GM18507 (cell line): ENCODE data around the gene NEDD9.
A peak's percentile ranks its signal among the peaks of the same experiment; 100 is the strongest.

Experiments used
- DNase-seq: peaks from one replicate; pipeline ENCODE4 v3.0.0; 2011; ENCODE audit warnings: low read depth; ENCODE audit not compliant: insufficient read length; ENCODE audit errors: extremely low spot score
- FAIRE-seq: peaks from 2 replicates; lab custom pipeline; 2011; peaks lifted over from hg19 to GRCh38; lab: Jason Lieb, UNC

NEDD9 gene

DNA sequence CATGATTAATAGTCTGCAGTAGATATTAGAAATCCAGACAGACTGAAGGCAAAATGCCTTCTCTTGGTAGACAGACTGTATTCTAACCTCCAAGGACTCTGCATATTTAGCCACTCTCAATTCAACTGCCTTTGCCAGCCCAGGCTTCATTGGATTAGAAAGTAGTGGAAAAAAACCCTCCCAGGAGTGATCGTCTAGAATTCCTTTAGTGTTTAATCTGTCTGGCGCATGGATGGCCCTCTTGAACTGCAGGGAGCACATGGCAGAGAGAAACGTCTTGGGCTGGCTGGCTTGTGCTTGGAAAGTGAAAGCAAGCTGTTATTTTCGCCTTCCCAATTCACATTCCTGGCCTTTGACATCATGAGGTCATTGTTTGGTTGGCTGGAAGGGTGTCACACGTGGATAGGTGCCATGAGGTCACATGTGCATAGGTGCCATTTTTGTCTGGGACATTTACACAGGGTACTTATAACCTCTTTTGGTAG lies 30.9 kb upstream of the NEDD9 start:
- DNase-seq (no peak), FAIRE-seq (no peak)

- no peak for FAIRE-seq
- no peak for DNase-seq
Measured at GRCh38 chr6:11262242-11262641, 29.8 kb upstream of the NEDD9 start.

GRCh38 chr6:11260249-11261038 lies 28.0 kb upstream of the NEDD9 start:
- DNase-seq (no peak), FAIRE-seq (peak; percentile 15)

- DNase-seq (no peak), FAIRE-seq (peak; percentile 71)
Measured at GRCh38 chr6:11258260-11259237, 26.1 kb upstream of the NEDD9 start.

- DNase-seq = no peak
- FAIRE-seq = no peak
Measured at GRCh38 chr6:11255610-11256009, 23.1 kb upstream of the NEDD9 start.

DNA sequence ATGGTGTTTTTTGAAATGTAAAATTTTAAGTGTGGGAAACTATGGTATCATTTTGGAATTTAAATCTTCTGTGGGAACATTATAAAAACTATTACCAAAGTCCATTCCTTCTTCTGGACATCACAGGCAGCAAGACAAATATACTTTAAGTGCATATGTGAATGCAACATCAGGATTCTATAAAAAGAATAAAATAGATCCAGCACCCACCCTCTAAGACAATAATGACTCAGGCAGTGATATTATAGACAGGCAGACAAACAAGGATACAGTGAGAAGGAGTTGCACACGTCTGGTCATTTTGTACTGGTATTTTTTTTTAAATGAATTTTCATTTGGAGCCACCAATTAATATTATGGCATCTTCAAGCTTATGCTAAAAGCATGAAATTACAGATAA lies 21.1 kb upstream of the NEDD9 start:
- DNase-seq (no peak), FAIRE-seq (no peak)

DNA sequence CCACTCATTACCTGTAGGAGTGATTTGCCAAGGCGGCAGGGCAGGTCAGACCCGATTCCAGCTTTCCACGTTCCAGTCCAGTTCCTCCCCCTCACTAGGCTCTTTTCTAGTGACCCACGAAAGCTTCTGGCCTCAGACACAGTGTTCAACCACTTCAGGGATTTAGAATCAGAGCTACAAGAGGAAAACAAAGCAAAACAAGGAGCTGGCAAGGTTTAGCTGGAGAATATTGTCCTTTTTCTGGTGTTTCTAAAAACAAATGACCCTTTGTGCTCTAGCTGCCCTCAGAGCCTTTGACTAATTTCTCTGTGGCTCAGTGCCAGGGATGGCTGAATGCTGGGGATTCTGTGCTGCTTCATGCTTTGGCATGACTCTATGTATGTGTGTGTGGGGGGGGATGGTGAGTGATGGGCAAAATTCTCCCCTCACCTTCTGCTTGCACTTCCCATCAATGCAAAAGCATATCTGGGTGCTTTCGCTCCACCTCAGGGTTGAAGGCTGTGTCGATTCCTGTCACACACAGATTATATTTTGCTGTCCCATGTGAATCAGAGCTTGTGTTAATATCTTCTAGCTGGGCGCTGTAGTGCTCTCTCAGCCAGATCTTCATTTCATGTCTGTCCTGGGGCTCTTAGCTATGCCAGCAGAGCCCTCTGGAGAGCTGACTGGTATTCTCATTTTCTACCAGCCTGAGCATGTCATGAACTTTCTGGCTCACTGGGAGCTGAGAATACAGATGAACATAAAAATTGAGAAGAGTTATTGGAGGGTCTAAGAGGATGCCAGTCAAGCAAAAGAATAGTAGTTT lies 19.3 kb upstream of the NEDD9 start:
- FAIRE-seq = no peak
- DNase-seq = no peak

DNA sequence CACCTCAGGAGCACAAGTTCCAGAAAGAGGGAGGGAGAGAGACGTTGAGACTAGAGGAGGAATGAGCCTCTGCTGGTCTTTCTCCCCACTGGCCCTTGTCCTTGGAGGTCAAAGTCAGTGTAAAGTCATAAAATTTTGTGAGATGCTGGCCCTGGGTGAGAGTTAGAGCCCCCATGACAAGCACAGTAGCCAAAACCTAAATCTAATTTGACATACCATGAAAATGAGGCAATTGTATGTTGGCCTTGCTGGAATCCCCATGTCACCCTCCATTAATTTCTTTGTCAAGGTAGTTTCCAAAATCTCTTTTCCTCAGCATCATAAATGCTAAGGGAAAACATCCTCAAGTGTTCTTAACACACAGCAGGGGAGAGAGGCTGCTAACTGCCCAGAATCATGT lies 17.6 kb upstream of the NEDD9 start:
- DNase-seq (no peak), FAIRE-seq (no peak)

DNA sequence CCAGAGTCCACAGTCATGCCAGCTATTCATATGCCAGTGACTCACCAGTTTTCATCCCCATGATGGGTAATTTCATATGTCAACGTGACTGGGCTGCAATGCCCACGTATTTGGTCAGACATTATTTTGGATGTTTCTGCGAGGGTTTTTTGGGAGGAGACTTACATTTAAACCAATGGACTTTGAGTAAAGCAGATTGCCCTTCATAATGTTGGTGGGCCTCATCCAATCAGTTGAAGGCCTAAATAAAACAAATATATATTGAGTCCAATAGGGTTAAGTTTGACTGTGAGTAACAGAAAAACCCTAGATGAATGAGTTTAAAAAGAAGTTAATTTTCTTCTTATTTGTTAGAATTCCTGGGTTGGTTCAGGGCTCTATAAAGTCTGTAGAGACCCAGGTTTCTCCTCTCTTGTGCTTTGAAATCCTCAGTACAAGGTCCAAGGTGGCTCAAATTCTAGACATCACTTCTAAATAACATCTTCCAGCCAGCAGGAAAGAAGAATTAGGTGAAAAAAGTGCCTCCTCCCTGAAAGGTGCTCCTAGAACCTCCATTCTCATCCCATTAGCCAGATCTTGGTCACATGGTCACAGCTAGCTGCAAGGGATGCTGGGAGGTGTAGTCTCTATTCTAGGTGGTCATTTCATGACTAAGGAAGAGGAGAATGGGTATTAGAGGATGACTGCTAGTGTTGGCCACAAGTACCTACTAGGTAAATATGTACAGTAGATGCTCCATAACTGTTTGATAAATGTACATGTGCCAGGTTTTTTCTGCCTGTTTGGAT lies 16.7 kb upstream of the NEDD9 start:
- FAIRE-seq (no peak), DNase-seq (no peak)

DNA sequence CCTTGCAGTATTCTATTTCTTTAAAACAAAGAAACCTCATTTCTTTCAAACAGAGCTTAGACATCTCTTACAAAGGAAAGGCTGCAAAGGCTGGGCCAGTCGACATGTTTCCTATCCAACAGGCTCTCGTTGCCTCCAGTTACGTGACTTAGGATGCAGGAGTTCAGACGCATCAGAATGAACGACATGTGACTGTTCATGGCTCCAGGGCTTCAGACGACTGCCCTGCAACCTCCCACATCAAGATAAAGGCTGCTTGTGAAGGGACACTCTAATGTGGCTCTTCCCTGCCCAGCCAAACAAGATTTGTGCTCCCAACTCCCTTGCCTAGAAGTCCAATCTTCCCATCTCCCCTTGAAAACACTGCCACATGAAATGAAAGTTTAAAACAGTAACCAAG lies 14.3 kb upstream of the NEDD9 start:
- DNase-seq (no peak), FAIRE-seq (no peak)

- FAIRE-seq = no peak
- DNase-seq = no peak
Measured at GRCh38 chr6:11245381-11246256, 13.2 kb upstream of the NEDD9 start.

- DNase-seq (no peak), FAIRE-seq (peak; percentile 44)
Measured at GRCh38 chr6:11244387-11245126, 12.1 kb upstream of the NEDD9 start.

DNA sequence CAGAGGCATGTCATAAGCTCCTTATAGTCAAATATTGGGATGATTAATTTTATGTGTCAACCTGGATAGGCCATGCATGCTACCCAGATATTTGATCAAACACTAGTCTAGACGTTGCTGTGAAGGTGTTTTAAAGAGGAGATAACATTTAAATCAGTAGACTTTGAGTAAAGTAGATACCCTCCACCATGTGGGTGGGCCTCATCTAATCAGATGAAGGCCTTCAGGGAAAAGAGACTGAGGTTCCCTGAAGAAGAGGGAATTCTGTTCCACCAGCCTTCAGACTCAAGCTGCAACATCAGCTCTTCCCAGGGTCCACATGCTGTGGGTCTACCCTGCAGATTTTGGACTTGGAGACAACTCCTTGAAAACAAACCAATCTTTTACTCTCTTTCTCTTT lies 11.4 kb upstream of the NEDD9 start:
- FAIRE-seq = no peak
- DNase-seq = no peak

GRCh38 chr6:11242711-11243110 lies 10.2 kb upstream of the NEDD9 start:
- no peak for FAIRE-seq
- DNase-seq = no peak

- DNase-seq = no peak
Measured at GRCh38 chr6:11241793-11242201, 9.3 kb upstream of the NEDD9 start.

GRCh38 chr6:11241154-11241792 lies 8.8 kb upstream of the NEDD9 start:
- DNase-seq (no peak), FAIRE-seq (no peak)

More at GRCh38 chr6:11241793-11242201, 9.3 kb upstream of the NEDD9 start:
- FAIRE-seq = no peak

DNA sequence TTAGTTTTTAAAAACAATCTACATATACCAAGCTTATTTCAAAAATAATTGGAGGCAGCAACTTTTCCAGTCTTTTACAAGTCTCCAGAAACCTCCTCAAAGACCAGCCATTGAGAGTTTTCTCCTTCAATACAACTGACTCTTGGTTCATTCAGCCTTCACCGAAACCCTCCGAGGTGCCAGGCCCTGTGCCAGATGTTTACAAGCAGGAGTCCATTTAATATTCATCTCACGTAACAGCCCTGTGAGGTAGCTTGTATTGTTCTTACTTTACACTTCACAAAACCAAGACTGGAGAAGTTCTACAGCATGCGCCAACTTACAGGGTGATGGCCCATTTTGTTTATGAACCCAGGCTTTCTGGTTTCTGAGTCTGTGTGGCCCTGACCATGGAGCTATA lies 5.5 kb upstream of the NEDD9 start:
- DNase-seq (no peak), FAIRE-seq (no peak)
